ENCODE measurements around the gene SDS. TPM values are rescaled to one million over a fixed set of nuclear protein-coding genes. Genes with fewer than 3 reads are reported as not detected.

SDS gene
- total RNA-seq, 1 experiment from 2014 or later, result not detected

DNA sequence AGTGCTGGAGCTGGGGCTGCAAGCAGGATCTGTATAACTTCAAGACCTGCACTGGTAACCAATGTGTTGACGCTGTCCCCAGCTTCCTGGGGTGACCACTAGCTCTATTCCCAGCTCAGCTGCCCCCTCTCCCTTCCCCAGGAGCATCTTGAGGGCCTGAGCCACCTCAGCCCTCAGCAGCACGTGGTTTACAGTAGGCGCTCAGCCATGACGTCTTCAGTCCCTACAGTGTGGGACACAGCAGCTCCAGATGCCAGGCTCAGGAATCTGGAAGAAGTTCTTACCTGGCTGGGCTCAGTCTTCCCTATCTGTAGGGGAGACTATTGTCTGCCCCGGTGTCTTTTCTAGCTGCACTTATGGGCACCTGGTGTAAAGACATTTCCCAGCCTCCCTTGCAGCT lies 8.6 kb downstream of the SDS start:
- Histone ChIP-seq H3K4ac (ENCODE audit: low read depth, low read length) (no peak overlapping the region), H2AFZ (ENCODE audit: low read length) (no peak overlapping the region), H3K23me2 (ENCODE audit: insufficient read length, low read depth, low read length, poor library complexity, severe bottlenecking) (no peaks in the 10 kb centered on the region), H2BK20ac (ENCODE audit: low read depth, low read length, poor library complexity, severe bottlenecking) (no peak overlapping the region), H3K56ac (ENCODE audit: insufficient read length, low read depth, low read length) (no peak overlapping the region), H4K8ac (replicated peaks; ENCODE audit: insufficient read length, low read depth, low read length) (no peak overlapping the region), H2AK5ac (ENCODE audit: insufficient read length, low read length) (no peak overlapping the region), H3K23ac (ENCODE audit: insufficient read length, low read depth, low read length) (no peak overlapping the region), H3K9me3 (ENCODE audit: control insufficient read depth, low read depth, low read length) (no peaks in the 10 kb centered on the region), H3T11ph (ENCODE audit: low read length) (no peak overlapping the region), H2BK15ac (ENCODE audit: low read depth, low read length) (no peak overlapping the region), H4K5ac (ENCODE audit: insufficient read length, low read depth, low read length) (no peak overlapping the region), H3K27ac (ENCODE audit: insufficient read length, low read depth, low read length) (no peak overlapping the region), H2BK12ac (ENCODE audit: insufficient read length, low read depth, low read length) (no peak overlapping the region), H3K14ac (ENCODE audit: insufficient read depth, low read length) (no peak overlapping the region), H3K79me1 (ENCODE audit: insufficient read depth, low read depth, low read length, poor library complexity, severe bottlenecking) (no peaks in the 10 kb centered on the region), H3K4me2 (ENCODE audit: insufficient read depth, insufficient read length, low read length) (no peak overlapping the region), H3K27me3 (ENCODE audit: insufficient read depth, low read length) (no peaks in the 10 kb centered on the region), H2BK5ac (ENCODE audit: insufficient read length, low read length) (no peak overlapping the region), H2BK120ac (ENCODE audit: low read depth, low read length, poor library complexity, severe bottlenecking) (no peak overlapping the region), H4K91ac (ENCODE audit: insufficient read length, low read depth, low read length) (no peak overlapping the region), H3K4me1 (ENCODE audit: insufficient read depth, low read length) (no peaks in the 10 kb centered on the region), H3K18ac (ENCODE audit: insufficient read length, low read depth, low read length) (no peak overlapping the region), H3K79me2 (ENCODE audit: insufficient read depth, low read length) (no peaks in the 10 kb centered on the region), H4K20me1 (ENCODE audit: control insufficient read depth, insufficient read depth, insufficient read length) (no peaks in the 10 kb centered on the region), H3K9ac (ENCODE audit: extremely low read depth, insufficient read length, low read length) (no peak overlapping the region)
- Mint-ChIP-seq H3K4me3 (no peak overlapping the region), H3K27ac (no peak overlapping the region; a peak in 1 of 7 replicates), H3K4me1 (peaks cover 7 to 13% of the 10 kb centered on the region in 2 experiments), H3K9me3 (no peaks in the 10 kb centered on the region), H3K36me3 (ENCODE audit: insufficient read depth in 1 of 3, low read depth in 3 of 3) (no peaks in the 10 kb centered on the region), H3K27me3 (ENCODE audit: low read depth) (peaks cover 9% of the 10 kb centered on the region)
- TF ChIP-seq, protein P1, sequence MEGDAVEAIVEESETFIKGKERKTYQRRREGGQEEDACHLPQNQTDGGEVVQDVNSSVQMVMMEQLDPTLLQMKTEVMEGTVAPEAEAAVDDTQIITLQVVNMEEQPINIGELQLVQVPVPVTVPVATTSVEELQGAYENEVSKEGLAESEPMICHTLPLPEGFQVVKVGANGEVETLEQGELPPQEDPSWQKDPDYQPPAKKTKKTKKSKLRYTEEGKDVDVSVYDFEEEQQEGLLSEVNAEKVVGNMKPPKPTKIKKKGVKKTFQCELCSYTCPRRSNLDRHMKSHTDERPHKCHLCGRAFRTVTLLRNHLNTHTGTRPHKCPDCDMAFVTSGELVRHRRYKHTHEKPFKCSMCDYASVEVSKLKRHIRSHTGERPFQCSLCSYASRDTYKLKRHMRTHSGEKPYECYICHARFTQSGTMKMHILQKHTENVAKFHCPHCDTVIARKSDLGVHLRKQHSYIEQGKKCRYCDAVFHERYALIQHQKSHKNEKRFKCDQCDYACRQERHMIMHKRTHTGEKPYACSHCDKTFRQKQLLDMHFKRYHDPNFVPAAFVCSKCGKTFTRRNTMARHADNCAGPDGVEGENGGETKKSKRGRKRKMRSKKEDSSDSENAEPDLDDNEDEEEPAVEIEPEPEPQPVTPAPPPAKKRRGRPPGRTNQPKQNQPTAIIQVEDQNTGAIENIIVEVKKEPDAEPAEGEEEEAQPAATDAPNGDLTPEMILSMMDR (conservative IDR thresholded peaks at IDR 0.05), result no peak
- no CpG with 5 or more reads among the region's 5 CpGs for WGBS (ENCODE audit: extremely low coverage, insufficient read length, low lambda C conversion rate)
- no peak for DNase-seq
